HEK293 (cell line): ENCODE measurements around the gene OTUB2.

Source experiments
- BCL11A ChIP-seq: fragments of 450-650 bp; formaldehyde crosslinking; IDR thresholded peaks from 2 replicates; pipeline ENCODE4 v1.5.1; 2016; ENCODE audit warnings: low read depth, missing biosample characterization, missing genetic modification characterization
- EGR2 ChIP-seq: fragments of 450-650 bp; formaldehyde crosslinking; IDR thresholded peaks from 2 replicates; pipeline ENCODE4 v1.5.1; 2016; ENCODE audit warnings: low read depth, missing biosample characterization, missing genetic modification characterization
- HIC1 ChIP-seq: fragments of 450-650 bp; formaldehyde crosslinking; IDR thresholded peaks from 2 replicates; pipeline ENCODE4 v1.5.1; 2016; ENCODE audit warnings: missing biosample characterization, missing genetic modification characterization
- HOXC10 ChIP-seq: sonication (generic); formaldehyde crosslinking; IDR thresholded peaks from 2 replicates; pipeline ENCODE4 v1.8.1; 2023; ENCODE audit warnings: mild to moderate bottlenecking, missing genetic modification reagents
- MEIS1 ChIP-seq: sonication (generic); formaldehyde crosslinking; IDR thresholded peaks from 2 replicates; pipeline ENCODE4 v1.8.1; 2022; ENCODE audit warnings: missing genetic modification reagents, mild to moderate bottlenecking, borderline replicate concordance
- OVOL3 ChIP-seq: fragments of 450-650 bp; formaldehyde crosslinking; IDR thresholded peaks from 2 replicates; pipeline ENCODE4 v1.5.1; 2016; ENCODE audit warnings: missing biosample characterization, missing genetic modification characterization
- PRDM4 ChIP-seq: fragments of 450-650 bp; formaldehyde crosslinking; IDR thresholded peaks from 2 replicates; pipeline ENCODE4 v1.5.1; 2017; ENCODE audit warnings: missing biosample characterization, missing genetic modification characterization
- REST ChIP-seq: fragments of 450-650 bp; formaldehyde crosslinking; IDR thresholded peaks from 2 replicates; pipeline ENCODE4 v1.5.1; 2016; ENCODE audit warnings: missing biosample characterization, missing genetic modification characterization
- SP2 ChIP-seq: fragments of 450-650 bp; formaldehyde crosslinking; IDR thresholded peaks from 2 replicates; pipeline ENCODE4 v1.5.1; 2016; ENCODE audit warnings: missing biosample characterization, missing genetic modification characterization
- ZFP41 ChIP-seq: fragments of 450-650 bp; formaldehyde crosslinking; IDR thresholded peaks from 2 replicates; pipeline ENCODE4 v1.5.1; 2016; ENCODE audit warnings: missing biosample characterization, missing genetic modification characterization, borderline replicate concordance
- ZNF138 ChIP-seq: fragments of 450-650 bp; formaldehyde crosslinking; IDR thresholded peaks from 2 replicates; pipeline ENCODE4 v1.5.1; 2016; ENCODE audit warnings: missing biosample characterization, missing genetic modification characterization, borderline replicate concordance
- ZNF292 ChIP-seq: fragments of 450-650 bp; formaldehyde crosslinking; IDR thresholded peaks from 2 replicates; pipeline ENCODE4 v1.5.1; 2016; ENCODE audit warnings: low read depth, missing biosample characterization, missing genetic modification characterization, borderline replicate concordance
- ZNF654 ChIP-seq: fragments of 450-650 bp; formaldehyde crosslinking; IDR thresholded peaks from 2 replicates; pipeline ENCODE4 v1.5.1; 2016; ENCODE audit warnings: low read depth, missing biosample characterization, missing genetic modification characterization
- ZNF660 ChIP-seq: fragments of 450-650 bp; IDR thresholded peaks from 2 replicates; pipeline ENCODE4 v1.5.1; 2018; ENCODE audit warnings: missing biosample characterization, mild to moderate bottlenecking, missing genetic modification characterization
- ZNF670 ChIP-seq: fragments of 450-650 bp; formaldehyde crosslinking; IDR thresholded peaks from 2 replicates; pipeline ENCODE4 v1.5.1; 2016; ENCODE audit warnings: missing biosample characterization, missing genetic modification characterization, low read depth
- ZNF768 ChIP-seq: fragments of 450-650 bp; formaldehyde crosslinking; IDR thresholded peaks from 2 replicates; pipeline ENCODE4 v1.5.1; 2018; ENCODE audit warnings: missing biosample characterization, mild to moderate bottlenecking, missing genetic modification characterization
- ZNF792 ChIP-seq: fragments of 450-650 bp; formaldehyde crosslinking; IDR thresholded peaks from 2 replicates; pipeline ENCODE4 v1.5.1; 2016; ENCODE audit warnings: missing biosample characterization, missing genetic modification characterization
- ZXDB ChIP-seq: fragments of 450-650 bp; formaldehyde crosslinking; IDR thresholded peaks from 2 replicates; pipeline ENCODE4 v1.5.1; 2016; ENCODE audit warnings: missing biosample characterization, missing genetic modification characterization
- TF ChIP-seq, protein P1 (sequence below): fragments of 450-650 bp; formaldehyde crosslinking; conservative IDR thresholded peaks from 2 replicates; pipeline ENCODE4 v1.5.1; 2016; ENCODE audit warnings: low read depth, missing biosample characterization, missing genetic modification characterization
- TF ChIP-seq, protein P2 (sequence below): fragments of 450-650 bp; formaldehyde crosslinking; IDR thresholded peaks from 2 replicates; pipeline ENCODE4 v1.5.1; 2016; ENCODE audit warnings: missing biosample characterization, missing genetic modification characterization, borderline replicate concordance
- TF ChIP-seq, protein P3 (sequence below): fragments of 450-650 bp; formaldehyde crosslinking; IDR thresholded peaks from 2 replicates; pipeline ENCODE4 v1.5.1; 2016; ENCODE audit warnings: missing biosample characterization, missing genetic modification characterization

Gene OTUB2

DNA sequence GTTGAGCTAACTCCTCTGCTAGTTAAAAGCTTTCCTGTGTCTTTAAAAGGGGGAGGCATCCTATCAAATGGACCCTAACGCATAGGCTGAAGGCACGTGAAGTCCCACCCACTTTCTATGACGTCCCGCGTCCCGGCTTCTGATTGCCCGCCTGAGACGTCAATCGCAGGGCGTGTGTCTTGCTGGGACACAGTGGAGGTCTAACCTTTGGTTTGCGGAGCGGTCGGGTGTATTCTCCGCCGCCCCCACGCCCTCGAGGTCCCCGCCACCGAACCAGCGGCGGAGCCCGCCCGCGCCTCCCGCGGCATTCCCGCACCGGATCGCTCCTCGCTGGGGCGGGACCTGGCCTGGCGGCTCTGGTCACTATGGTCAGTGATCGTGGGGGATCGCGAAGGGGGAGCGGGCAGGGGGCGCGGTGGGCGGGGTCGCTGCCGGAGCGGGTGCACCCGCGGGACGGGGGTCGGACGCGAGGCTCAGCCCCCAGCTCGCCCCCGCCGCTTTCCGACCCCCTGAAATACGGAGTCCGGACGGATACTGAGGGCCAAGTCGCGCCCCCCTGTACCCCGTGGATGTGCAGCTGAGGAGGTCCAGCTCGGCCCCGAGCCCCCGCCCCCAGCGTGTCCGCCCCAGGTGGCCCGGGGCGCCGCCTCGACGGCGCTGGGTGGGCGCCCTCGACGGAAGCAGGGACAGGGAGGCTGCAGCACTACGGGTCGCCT lies at the start of gene OTUB2 (continued):
- no peak; the same call in 1 of the 2 replicates for TF ChIP-seq REST (tag by site-specific recombination)
- no peak for TF ChIP-seq HOXC10
- TF ChIP-seq ZNF660 (tag by site-specific recombination), result 0 out of 2 replicates have a peak, but pooled peaks have one; percentile 38
- TF ChIP-seq PRDM4, result 0 out of 2 replicates have a peak, but pooled peaks have one; percentile 8
- TF ChIP-seq HIC1, result no peak
- no peak for TF ChIP-seq ZFP41 (tag by site-specific recombination)
- no peak for TF ChIP-seq ZNF138 (tag by site-specific recombination)
- TF ChIP-seq SP2, result peak; percentile 95
- peak; percentile 74 for TF ChIP-seq ZXDB (tag by site-specific recombination)
- TF ChIP-seq, protein P1, sequence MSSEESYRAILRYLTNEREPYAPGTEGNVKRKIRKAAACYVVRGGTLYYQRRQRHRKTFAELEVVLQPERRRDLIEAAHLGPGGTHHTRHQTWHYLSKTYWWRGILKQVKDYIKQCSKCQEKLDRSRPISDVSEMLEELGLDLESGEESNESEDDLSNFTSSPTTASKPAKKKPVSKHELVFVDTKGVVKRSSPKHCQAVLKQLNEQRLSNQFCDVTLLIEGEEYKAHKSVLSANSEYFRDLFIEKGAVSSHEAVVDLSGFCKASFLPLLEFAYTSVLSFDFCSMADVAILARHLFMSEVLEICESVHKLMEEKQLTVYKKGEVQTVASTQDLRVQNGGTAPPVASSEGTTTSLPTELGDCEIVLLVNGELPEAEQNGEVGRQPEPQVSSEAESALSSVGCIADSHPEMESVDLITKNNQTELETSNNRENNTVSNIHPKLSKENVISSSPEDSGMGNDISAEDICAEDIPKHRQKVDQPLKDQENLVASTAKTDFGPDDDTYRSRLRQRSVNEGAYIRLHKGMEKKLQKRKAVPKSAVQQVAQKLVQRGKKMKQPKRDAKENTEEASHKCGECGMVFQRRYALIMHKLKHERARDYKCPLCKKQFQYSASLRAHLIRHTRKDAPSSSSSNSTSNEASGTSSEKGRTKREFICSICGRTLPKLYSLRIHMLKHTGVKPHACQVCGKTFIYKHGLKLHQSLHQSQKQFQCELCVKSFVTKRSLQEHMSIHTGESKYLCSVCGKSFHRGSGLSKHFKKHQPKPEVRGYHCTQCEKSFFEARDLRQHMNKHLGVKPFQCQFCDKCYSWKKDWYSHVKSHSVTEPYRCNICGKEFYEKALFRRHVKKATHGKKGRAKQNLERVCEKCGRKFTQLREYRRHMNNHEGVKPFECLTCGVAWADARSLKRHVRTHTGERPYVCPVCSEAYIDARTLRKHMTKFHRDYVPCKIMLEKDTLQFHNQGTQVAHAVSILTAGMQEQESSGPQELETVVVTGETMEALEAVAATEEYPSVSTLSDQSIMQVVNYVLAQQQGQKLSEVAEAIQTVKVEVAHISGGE (tag by site-specific recombination), result no peak
- no peak for TF ChIP-seq OVOL3 (tag by site-specific recombination)
- no peak for TF ChIP-seq MEIS1 (CRISPR knock-in tag)
- TF ChIP-seq ZNF670, result no peak
- TF ChIP-seq EGR2, result peak; percentile 84
- TF ChIP-seq, protein P2, sequence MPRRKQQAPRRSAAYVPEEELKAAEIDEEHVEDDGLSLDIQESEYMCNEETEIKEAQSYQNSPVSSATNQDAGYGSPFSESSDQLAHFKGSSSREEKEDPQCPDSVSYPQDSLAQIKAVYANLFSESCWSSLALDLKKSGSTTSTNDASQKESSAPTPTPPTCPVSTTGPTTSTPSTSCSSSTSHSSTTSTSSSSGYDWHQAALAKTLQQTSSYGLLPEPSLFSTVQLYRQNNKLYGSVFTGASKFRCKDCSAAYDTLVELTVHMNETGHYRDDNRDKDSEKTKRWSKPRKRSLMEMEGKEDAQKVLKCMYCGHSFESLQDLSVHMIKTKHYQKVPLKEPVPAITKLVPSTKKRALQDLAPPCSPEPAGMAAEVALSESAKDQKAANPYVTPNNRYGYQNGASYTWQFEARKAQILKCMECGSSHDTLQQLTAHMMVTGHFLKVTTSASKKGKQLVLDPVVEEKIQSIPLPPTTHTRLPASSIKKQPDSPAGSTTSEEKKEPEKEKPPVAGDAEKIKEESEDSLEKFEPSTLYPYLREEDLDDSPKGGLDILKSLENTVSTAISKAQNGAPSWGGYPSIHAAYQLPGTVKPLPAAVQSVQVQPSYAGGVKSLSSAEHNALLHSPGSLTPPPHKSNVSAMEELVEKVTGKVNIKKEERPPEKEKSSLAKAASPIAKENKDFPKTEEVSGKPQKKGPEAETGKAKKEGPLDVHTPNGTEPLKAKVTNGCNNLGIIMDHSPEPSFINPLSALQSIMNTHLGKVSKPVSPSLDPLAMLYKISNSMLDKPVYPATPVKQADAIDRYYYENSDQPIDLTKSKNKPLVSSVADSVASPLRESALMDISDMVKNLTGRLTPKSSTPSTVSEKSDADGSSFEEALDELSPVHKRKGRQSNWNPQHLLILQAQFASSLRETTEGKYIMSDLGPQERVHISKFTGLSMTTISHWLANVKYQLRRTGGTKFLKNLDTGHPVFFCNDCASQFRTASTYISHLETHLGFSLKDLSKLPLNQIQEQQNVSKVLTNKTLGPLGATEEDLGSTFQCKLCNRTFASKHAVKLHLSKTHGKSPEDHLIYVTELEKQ (tag by site-specific recombination), result no peak
- no peak for TF ChIP-seq ZNF654 (tag by site-specific recombination)
- no peak for TF ChIP-seq ZNF292
- TF ChIP-seq ZNF768, result no peak
- TF ChIP-seq ZNF792, result no peak
- TF ChIP-seq, protein P3, sequence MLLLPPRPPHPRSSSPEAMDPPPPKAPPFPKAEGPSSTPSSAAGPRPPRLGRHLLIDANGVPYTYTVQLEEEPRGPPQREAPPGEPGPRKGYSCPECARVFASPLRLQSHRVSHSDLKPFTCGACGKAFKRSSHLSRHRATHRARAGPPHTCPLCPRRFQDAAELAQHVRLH, result 0 out of 2 replicates have a peak, but pooled peaks have one; percentile 15
- no peak for TF ChIP-seq BCL11A
